PFSK-1 (cell line): ENCODE measurements around the gene STON2.

Source experiments
- REST ChIP-seq, 2 experiments: IDR thresholded peaks; 2 replicates each; pipeline versions ENCODE4 v1.6.1 to v1.8.0; 2011 to 2012; ENCODE audit warnings: low read depth in 2 of 2, low read length in 2 of 2, control low read depth in 1 of 2, inconsistent platforms in 1 of 2, mild to moderate bottlenecking in 1 of 2, moderate library complexity in 1 of 2; ENCODE audit not compliant: insufficient read depth in 1 of 2
- TAF1 ChIP-seq: IDR thresholded peaks from 2 replicates; pipeline ENCODE4 v1.6.1; 2012; ENCODE audit warnings: low read length, control low read depth, borderline replicate concordance; ENCODE audit not compliant: insufficient read depth

GRCh38 chr14:81315341-81315740 is 84.8 kb downstream of the STON2 start:
- no peak for TF ChIP-seq TAF1
- TF ChIP-seq REST (IDR thresholded peaks at IDR 0.05; ENCODE audit: insufficient read depth in 1 of 2, low read depth in 2 of 2, low read length in 2 of 2), result no peak
